Spinal cord (tissue), 10 donors: ENCODE results near the gene MST1. TPM values are rescaled to one million over a fixed set of nuclear protein-coding genes. Genes with fewer than 3 reads are reported as not detected.
"Not testable (repeated sequence)": the region's sequence is repeated elsewhere in the genome, so short reads cannot be mapped to it uniquely, and the experiment has no call there.

ENCODE experiments used
- DNase-seq, 6 donors: peaks; one replicate each; pipeline versions ENCODE4 v3.0.0 to v3.0.0-alpha.2; 2013 to 2015; ENCODE audit warnings: low spot score in 6 of 6, low read depth in 4 of 6
- H3K27ac ChIP-seq: one replicate; pipeline ENCODE4 v1.5.1; 2013; ENCODE audit warnings: low read depth, low read length, control low read depth
- H3K27me3 ChIP-seq: one replicate; pipeline ENCODE4 v1.6.1; 2013; ENCODE audit warnings: low read length; ENCODE audit not compliant: control insufficient read depth, insufficient read depth
- H3K36me3 ChIP-seq: one replicate; pipeline ENCODE4 v1.6.1; 2013; ENCODE audit warnings: low read length; ENCODE audit not compliant: control insufficient read depth, insufficient read depth
- H3K4me1 ChIP-seq: one replicate; pipeline ENCODE4 v1.6.1; 2013; ENCODE audit warnings: low read length; ENCODE audit not compliant: control insufficient read depth, insufficient read depth
- H3K4me3 ChIP-seq: one replicate; pipeline ENCODE4 v1.5.1; 2013; ENCODE audit warnings: low read depth, low read length, control low read depth
- H3K9me3 ChIP-seq: one replicate; pipeline ENCODE4 v1.6.1; 2013; ENCODE audit warnings: low read length; ENCODE audit not compliant: control insufficient read depth, insufficient read depth
- WGBS: methylation state at CpG from one replicate; pipeline ENCODE4 v1.1.5; 2013; ENCODE audit warnings: missing lambda C conversion rate; ENCODE audit not compliant: insufficient coverage; 5-methylcytosine and 5-hydroxymethylcytosine counted together
- polyA plus RNA-seq, 2 donors: library from polyadenylated mRNA; unstranded; fragments of 120-200 nt; gene quantifications; one replicate each; pipeline ENCODE4 v1.2.1, GENCODE V29; 2013; ENCODE audit not compliant: insufficient read length in 2 of 2
- total RNA-seq, 2 donors: library from RNA; depleted of rRNA in 1 of 2; stranded (reverse); fragments of 120-200 nt in 1 of 2; fragments of >200 nt in 1 of 2; gene quantifications; one replicate each; pipeline versions ENCODE4 v1.2.3 to v1.2.4, GENCODE V29; 2013 to 2014
- donor health status: healthy.

Gene MST1
- total and polyA plus RNA-seq, 4 donors, result 10.7 to 62.6 (median 44.1) TPM

DNA sequence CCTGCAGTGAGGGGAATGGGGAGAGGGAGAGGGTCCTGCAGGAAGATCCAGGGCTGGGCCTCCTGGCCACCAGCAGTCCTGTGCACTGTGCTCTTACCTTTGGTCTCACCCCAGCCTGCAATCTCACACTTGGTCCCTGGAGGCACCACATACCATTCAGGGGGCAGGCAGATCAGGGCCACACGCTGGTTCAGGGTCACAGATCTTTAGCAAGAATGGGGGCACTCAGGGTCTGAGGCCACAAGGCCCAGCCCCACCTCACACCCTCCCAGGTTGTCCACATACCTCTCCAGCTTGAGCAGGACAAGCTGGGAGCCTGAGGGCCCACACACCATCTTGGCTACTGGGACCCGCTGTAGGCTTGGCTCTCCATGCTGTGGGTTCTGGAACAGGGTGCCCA is 4.8 kb downstream of the MST1 start:
- Histone ChIP-seq H3K4me1 (peaks cover 33% of the 10 kb centered on the region), H3K36me3 (peaks cover 56% of the 10 kb centered on the region)
- 91% methylated on average over 1 of the region's 2 CpGs for WGBS
- not testable (repeated sequence) for DNase-seq, H3K9me3 ChIP-seq, H3K27ac ChIP-seq, H3K4me3 ChIP-seq, H3K27me3 ChIP-seq

DNA sequence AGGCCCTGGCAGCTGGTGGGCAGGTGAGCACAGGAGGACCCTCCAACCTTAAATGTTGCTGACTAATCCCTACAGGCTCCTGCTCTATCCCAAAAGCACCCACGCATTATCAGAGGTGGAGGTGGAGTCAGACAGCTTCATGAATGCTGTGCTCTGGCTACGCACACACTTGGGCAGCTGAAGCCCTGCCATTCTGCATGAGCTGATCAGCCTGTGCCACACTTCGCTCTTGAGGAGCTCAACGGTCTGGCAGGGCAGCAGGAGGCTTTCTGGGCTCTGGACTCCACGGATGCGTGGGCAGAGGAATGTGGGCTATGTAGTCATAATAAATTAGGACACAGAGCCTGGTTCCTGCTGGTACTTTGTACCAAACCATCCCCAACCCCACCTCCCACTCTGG is 6.1 kb downstream of the MST1 start:
- Histone ChIP-seq H3K4me3 (no peak overlapping the region), H3K4me1 (peaks cover 21% of the 10 kb centered on the region), H3K36me3 (peaks cover 69% of the 10 kb centered on the region), H3K27me3 (no peaks in the 10 kb centered on the region), H3K9me3 (no peaks in the 10 kb centered on the region), H3K27ac (no peak overlapping the region)
- no peak for DNase-seq
- WGBS, result 94% methylated on average over 2 of the region's 6 CpGs

GRCh38 chr3:49681543-49681942 is 7.7 kb downstream of the MST1 start:
- no peak for DNase-seq
- 85% methylated on average over 4 of the region's 4 CpGs for WGBS
- H3K27ac ChIP-seq, result no peak overlapping the region
- peaks cover 85% of the 10 kb centered on the region for H3K36me3 ChIP-seq
- H3K4me3 ChIP-seq, result no peak overlapping the region
- no peaks in the 10 kb centered on the region for H3K27me3 ChIP-seq
- peaks cover 10% of the 10 kb centered on the region for H3K4me1 ChIP-seq
- H3K9me3 ChIP-seq, result no peaks in the 10 kb centered on the region

GRCh38 chr3:49681232-49681522 is 8.1 kb downstream of the MST1 start:
- no peak for DNase-seq
- Histone ChIP-seq H3K36me3 (peaks cover 89% of the 10 kb centered on the region), H3K4me1 (peaks cover 10% of the 10 kb centered on the region), H3K27me3 (no peaks in the 10 kb centered on the region), H3K9me3 (no peaks in the 10 kb centered on the region), H3K27ac (no peak overlapping the region), H3K4me3 (no peak overlapping the region)
- 80% methylated on average over 1 of the region's 2 CpGs for WGBS

DNA sequence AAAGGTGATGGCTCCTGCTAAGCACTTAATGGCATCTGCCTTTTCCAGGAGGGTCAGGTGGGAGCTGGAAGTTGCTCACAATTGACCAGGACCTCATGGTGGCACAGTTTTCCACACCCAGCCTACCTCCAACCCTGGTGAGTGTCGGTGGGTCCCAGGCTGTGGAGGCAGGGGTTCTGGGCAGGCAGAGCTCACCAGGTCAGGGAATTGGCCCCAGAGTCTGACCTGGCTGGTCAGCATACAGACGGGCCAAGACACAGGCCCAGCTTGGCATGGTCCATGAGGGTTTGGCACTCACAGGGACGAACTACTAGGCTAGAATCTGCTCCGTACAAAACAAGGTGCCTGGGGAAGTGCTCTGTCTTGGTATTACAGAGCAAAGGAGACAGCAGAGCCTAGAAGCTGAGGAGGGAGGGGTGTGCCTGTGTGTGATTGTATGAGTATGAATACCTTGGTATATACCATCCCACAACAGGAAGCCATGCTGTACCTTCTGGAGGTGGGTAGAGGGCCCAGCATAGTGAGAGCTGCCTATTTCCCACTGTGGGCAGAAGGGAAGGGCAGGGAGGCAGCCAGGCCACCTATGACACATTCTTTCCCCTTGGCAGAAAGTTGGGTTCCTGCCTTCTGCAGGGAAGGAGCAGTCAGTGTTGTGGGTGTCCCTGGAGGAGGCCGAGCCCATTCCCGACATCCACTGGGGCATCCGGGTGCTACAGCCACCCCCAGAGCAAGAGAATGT is 8.6 kb downstream of the MST1 start:
- Histone ChIP-seq H3K36me3 (peaks cover 94% of the 10 kb centered on the region), H3K27ac (no peak overlapping the region), H3K9me3 (no peaks in the 10 kb centered on the region), H3K4me3 (no peak overlapping the region), H3K4me1 (peaks cover 12% of the 10 kb centered on the region), H3K27me3 (no peaks in the 10 kb centered on the region)
- 89% methylated on average over 7 of the region's 7 CpGs for WGBS
- no peak for DNase-seq

DNA sequence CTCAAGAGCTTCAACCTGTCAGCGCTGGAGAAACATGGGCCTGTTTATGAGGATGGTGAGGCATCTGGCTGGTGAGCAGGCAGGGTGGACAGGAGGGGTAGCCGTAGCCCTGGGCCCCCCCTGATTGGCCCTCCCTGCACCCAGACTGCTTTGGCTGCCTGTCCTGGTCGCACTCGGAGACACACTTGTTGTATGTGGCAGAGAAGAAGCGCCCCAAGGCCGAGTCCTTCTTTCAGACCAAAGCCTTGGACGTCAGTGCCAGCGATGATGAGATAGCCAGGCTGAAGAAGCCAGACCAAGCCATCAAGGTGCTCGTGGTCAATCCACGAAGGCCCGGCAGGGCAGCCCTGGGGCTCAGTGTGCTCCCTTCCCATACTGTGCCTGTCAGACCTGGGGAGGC is 13.4 kb downstream of the MST1 start:
- Histone ChIP-seq H3K27me3 (no peaks in the 10 kb centered on the region), H3K4me1 (peaks cover 31% of the 10 kb centered on the region), H3K9me3 (no peaks in the 10 kb centered on the region), H3K36me3 (peaks cover 59% of the 10 kb centered on the region), H3K27ac (no peak overlapping the region), H3K4me3 (no peak overlapping the region)
- 96% methylated on average over 11 of the region's 11 CpGs for WGBS
- no peak for DNase-seq

DNA sequence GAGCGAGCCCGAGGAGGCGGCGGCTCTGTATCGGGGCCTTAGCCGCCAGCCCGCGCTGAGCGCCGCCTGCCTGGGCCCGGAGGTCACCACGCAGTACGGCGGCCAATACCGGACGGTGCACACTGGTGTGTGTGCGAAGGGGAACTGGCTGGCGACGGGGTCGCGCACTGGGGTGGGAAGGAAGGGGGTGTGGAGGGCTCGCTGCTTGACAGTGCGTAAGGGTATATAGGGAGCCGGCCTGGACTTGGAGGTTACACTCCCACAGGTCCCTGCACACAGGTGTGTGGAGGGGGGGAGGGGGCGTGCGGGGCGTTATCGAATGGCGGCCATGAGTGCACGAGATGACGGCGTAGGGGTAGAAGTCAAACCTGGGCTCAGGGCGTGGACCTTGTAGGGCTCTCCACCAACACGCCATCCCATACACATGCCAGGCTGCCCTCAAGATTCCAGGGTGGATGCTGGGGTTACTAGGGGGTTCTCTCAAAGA is 14.7 kb downstream of the MST1 start:
- WGBS, result under 1% methylated on average over 25 of the region's 34 CpGs
- Histone ChIP-seq H3K27ac (peak overlapping the region; percentile 87), H3K4me3 (peak overlapping the region; percentile 50)

GRCh38 chr3:49673715-49674496 is 15.4 kb downstream of the MST1 start, which contains the start of gene APEH:
TSS of gene APEH (plus strand) at chr3:49674351. CDS start at chr3:49674402, 51 bp downstream.
- peak; percentile 84 to 98 (median 90) for DNase-seq
- under 1% methylated on average over 70 of the region's 71 CpGs for WGBS
- peaks cover 31% of the 10 kb centered on the region for H3K4me1 ChIP-seq
- peak within 1 kb of the TSS; percentile 50 for H3K4me3 ChIP-seq
- H3K36me3 ChIP-seq, result peaks cover 58% of the 10 kb centered on the region
- H3K9me3 ChIP-seq, result no peaks in the 10 kb centered on the region
- H3K27me3 ChIP-seq, result no peaks in the 10 kb centered on the region
- H3K27ac ChIP-seq, result peak within 1 kb of the TSS; percentile 87

More for the DNA sequence above, 14.7 kb downstream of the MST1 start:
- Histone ChIP-seq H3K27me3 (no peaks in the 10 kb centered on the region), H3K9me3 (no peaks in the 10 kb centered on the region), H3K4me1 (peaks cover 31% of the 10 kb centered on the region), H3K36me3 (peaks cover 59% of the 10 kb centered on the region)
- no peak for DNase-seq

DNA sequence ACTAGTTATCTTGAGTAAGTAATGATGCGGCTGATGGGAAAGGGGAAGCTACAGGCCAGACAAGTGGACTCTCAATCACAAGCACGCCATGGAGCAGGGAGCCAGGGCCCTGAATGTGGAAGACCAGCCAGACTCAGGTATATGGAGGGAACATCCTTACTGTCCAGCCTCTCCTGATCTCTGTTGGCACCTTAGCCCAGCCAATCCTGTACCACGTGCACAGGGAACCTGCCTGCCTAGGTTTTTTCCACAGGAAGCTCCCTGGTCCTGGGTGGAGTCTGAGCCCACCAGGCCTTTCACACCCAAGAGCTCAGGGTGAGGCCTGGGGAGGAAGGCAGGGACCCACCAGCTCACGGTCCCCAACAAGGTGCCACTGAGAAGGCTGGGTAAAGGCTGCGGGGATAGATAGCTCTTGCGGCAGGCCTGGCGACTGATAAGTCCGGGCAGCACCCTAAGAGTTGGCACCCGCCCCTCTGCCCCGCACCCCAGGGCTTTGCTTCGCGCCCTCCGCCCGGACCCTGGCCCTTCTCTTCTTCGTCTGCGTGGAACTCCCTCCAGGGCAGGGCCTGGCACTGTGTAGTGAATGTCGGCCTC is 16.1 kb downstream of the MST1 start:
- Histone ChIP-seq H3K27me3 (no peaks in the 10 kb centered on the region), H3K4me1 (peaks cover 35% of the 10 kb centered on the region), H3K4me3 (peak overlapping the region; percentile 50), H3K36me3 (peaks cover 57% of the 10 kb centered on the region), H3K9me3 (no peaks in the 10 kb centered on the region), H3K27ac (peak overlapping the region; percentile 87)
- WGBS, result 18% methylated on average over 17 of the region's 17 CpGs
- peak in 1 of 6 donors; percentile 7 for DNase-seq
